GM18526 (cell line): ENCODE measurements around the gene ADISSP.
A peak's percentile ranks its signal among the peaks of the same experiment; 100 is the strongest.

Experiments
- POLR2A ChIP-seq: IDR thresholded peaks from 3 replicates; pipeline ENCODE4 v1.6.1; 2011; ENCODE audit not compliant: insufficient read length; ENCODE audit errors: extremely low read depth

ADISSP gene

DNA sequence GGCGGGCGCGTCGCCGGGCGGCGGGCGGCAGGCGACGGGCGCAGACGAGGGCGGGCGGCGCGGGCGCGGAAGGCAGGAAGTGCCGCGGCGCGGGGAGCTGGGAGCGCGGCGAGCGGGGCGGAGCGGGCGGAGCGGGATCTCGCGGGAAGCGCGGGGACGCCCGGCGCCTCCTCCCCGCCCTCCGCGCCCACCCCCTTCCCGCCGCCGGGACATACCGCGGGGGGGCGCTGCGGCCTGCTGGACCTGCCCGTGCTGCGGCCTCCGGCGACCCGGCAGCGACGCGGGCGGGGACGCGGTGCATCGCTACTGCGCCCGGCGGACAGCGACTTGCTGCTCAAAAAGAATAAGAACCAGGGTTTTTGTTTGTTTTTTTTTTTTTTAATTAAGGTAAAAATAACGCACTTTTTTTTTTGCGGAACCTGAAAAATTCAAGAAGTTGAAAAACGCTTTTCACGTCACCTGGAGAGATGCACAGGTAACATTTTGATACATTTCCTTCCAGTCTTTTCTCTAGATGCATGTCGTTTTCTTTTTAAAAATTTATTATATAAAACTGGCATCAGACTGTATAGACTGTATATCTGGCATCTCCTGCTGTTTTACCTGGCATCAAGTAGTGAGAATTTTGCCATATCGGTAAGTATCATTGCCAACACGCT, 19.2 kb upstream of the ADISSP start, which contains the start of gene CENPB:
TSS of gene CENPB (minus strand) at position 76 of the 659 bp plus-strand sequence. CDS start 257 bp downstream, outside the sequence.
- peak; percentile 47 for TF ChIP-seq POLR2A

DNA sequence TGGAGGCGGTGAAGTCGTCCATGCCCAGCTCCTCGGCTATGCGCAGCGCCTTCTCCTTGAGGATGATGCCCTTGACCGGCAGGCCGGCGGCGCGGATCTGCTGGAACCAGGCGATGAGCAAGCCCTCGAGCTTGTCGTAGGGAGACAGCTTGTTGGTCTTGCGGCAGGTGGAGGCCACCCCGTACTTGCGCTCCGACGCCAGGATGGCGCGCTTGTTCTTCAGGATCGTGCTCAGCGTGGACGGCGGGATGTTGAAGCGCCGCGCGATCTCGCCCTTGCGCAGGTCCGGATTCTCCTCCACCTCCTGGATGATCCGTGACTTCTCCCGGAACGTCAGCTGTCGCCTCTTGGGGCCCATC, 18.6 kb upstream of the ADISSP start:
- no peak for TF ChIP-seq POLR2A

DNA sequence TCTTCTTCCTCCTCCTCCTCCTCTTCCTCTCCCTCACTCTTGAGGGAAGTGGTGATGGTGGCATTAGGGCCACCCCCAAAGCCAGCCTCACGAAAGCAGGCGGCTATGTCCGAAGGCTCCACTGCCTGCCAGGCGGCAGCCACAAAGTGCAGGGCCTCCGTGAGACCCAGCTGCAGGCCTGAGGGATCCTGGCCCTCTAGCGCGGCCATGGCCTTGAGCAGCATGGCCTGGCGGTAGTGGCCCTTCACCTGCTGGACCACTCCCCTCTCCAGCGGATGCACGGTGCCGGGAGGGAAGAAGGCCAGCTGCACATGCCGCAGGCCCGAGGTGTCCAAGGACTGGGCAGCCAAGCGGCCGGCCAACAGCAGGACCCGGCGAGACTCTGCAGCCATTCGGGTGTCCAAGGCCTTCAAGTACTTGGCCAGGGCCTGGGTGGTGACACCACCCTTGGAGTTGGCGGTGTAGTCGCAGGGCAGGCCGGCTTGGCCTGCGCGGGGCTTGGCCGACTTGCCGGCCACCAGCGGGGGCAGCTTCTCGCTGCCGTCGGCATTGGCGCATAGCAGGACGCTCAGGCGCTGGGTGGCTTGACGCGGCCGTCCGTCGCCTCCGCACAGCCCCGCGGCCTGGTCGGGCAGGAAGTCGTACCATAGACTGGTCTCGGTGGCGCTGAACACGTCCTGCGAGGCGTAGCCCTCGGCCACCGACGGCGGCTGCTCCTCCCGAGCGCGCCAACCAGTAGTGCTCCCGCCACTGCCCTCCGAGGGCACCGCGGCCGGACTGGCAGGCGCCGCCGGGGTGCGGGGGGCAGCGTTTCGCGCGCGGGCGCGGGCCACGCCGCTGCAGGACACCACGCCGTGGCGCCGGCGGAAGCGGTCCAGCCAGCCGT, 17.9 kb upstream of the ADISSP start:
- TF ChIP-seq POLR2A: no peak

DNA sequence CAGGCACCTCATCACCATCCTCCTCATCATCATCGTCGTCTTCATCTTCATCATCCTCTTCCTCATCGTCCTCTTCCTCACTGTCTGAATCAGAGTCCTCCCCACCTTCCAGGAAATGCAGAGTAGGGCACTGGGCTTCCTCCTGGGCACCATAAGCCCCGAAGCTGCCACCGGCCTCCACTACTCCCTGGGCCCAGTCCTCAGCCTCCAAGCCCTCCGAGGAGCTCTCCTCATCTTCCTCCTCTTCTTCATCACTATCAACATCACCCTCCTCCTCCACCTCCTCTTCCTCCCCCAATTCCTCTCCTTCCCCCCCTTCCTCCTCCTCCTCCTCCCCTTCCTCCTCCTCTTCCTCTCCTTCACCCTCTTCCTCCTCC, 17.3 kb upstream of the ADISSP start:
- no peak for TF ChIP-seq POLR2A

DNA sequence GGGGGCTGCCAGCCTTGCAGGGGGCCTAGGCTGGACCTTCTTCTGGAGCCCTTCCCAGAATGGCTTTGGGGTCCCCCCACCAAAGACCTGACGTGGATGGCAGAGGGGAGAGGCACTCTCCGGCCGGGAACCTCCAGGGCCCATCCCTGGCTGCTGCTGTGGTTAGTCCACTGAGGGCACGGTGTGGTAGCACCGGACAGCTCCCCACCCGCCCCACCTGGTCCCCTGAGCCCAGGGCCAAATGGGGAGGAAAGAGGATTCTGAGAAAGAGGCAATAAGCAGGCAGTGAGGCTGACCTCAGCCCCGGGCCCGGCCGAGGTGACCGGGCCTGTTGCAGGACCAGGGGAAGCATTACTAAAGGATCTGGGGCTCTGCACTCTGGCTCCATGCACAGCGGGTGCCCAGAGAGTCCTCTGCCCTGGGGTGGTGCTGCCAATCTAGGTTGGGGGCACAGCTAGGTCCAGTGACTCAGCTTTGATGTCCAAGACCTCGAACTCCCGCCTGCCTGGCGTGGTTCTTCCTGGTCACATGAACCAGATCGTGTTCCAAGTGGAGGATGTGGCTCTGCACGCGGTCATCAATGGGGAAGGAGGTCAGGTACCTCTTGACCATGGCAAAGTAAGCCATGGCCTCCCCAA, 16.8 kb upstream of the ADISSP start:
- no peak for TF ChIP-seq POLR2A

DNA sequence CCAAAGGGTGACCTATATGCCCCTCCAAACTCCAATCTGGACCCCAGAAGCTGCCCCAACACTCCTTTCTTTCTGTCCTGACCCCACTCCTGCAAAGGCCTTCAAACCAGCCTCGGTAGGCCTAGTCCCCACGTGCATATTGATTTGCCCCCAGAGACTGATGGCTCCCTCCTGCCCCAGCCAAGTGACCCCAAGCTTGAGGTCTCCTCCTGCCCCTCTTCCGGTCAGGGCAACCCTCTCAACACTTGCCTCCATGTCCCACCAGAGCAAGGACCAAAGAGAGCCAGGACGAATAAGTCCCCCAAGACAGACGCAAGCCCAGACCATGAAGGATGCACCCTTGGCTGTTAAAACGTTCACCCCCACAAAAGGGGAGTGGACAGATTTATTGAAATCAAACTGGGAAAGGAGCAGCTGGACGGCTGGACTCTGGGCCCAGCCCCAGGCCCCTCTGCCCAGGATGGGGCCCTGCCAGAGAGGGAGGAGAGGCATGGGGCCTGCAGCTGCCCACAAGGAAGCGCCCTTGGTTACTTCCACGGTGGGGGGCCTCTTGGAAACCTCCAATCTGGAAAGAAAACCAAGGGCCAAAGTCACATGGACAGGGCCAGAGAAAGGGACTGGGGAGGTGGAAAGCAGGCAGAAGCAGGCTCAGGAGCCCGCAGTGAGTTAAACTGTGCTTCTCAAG, 16.1 kb upstream of the ADISSP start:
- TF ChIP-seq POLR2A: no peak

DNA sequence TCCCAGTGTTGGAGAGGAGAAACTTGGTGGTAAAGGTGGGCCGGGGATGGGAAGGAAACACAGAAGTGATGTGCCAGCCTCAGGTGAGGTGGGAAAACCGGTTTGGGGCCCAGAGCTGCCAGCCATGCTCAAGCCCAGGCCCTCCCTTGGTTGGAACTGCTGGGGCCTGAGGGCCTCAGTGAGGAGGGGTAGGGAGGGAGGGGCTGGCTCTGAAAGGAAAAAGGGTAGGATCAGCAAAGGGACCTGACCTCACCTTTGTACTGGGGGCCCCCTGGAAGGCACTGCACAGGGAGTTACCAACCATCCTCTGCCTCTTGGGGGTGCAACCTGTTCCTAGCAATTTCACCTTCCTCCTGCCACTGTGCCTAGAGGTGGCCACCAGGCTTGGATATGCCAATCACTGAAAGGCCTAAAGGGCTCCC, 15.5 kb upstream of the ADISSP start:
- TF ChIP-seq POLR2A: no peak

DNA sequence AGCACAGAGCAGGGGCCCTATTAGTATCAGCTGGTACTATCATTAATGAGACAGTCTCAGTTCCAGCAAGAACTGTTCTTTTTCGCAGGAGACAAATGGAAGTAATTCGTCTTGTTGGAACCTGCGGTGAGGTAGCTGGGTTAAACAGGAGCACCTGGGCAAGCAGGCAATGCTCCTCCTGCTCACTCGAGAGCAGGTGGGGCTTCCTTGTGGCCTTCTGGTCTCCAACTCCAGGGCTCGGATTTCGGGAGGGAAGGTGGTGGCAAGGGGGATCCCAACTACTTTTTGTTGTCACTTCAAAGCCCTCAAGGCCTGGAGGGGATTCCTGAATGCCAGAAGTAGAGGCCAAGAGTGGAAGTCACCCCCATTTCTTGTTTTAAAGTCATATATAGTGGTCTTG, 15.0 kb upstream of the ADISSP start:
- no peak for TF ChIP-seq POLR2A

DNA sequence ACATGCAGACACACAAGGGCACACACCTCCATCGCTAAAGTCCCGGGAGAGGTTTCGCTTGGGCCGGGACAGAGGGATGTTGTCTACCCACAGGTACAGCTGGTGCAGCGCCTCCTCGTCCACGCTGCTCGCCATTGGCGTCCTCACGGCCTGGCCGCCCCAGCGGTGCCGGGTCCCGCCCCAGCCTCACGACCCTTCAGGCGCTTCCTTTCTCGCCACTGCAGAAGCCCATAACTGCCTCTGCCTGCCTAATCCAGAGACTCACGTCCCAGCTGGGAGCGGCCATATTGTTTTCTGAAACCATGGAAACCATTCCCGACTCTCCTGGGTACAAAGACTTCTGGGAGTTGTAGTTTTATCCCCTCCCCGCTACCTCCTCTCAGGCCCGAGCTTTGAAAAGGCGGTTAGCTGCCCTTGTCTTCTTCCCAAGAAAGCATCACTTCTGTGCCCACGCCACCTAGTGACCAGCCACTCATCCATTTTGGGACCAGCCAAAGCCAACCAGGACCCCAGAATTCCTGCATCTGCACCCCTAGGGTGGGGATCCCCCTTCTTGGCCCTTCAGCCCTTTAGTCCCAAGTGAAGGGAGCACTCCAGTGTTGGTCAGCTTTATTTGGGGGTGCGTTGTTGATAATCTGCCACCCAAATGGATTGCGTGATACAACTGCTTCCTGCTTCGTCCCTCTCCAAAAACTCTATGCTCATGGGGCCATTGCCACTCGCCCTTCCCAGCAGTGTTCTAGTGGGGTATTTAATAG, 13.8 kb upstream of the ADISSP start, which contains the start of gene SPEF1:
TSS of gene SPEF1 (minus strand) at position 296 of the 758 bp plus-strand sequence. CDS start at position 135, 161 bp downstream.
- TF ChIP-seq POLR2A: no peak

DNA sequence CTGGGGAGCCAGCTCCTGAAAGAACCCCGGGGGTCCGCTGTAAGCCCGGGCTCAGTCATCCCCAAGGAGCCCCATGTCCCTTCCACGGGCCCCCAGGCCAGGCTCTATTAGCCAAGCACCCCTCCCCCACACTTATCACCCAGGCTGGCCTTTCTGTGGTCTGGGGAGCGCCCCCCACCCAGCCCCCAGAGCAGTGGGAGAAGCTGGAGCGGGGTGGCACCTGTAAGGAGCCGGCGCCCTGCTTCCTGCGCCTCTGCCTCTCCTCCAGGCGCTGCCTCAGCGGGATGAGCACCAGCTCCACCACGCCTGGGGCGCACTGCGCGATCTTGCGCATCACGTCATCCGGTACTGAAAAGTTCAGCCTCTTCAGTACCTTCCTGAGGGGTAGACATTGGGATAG, 11.4 kb upstream of the ADISSP start:
- no peak for TF ChIP-seq POLR2A

DNA sequence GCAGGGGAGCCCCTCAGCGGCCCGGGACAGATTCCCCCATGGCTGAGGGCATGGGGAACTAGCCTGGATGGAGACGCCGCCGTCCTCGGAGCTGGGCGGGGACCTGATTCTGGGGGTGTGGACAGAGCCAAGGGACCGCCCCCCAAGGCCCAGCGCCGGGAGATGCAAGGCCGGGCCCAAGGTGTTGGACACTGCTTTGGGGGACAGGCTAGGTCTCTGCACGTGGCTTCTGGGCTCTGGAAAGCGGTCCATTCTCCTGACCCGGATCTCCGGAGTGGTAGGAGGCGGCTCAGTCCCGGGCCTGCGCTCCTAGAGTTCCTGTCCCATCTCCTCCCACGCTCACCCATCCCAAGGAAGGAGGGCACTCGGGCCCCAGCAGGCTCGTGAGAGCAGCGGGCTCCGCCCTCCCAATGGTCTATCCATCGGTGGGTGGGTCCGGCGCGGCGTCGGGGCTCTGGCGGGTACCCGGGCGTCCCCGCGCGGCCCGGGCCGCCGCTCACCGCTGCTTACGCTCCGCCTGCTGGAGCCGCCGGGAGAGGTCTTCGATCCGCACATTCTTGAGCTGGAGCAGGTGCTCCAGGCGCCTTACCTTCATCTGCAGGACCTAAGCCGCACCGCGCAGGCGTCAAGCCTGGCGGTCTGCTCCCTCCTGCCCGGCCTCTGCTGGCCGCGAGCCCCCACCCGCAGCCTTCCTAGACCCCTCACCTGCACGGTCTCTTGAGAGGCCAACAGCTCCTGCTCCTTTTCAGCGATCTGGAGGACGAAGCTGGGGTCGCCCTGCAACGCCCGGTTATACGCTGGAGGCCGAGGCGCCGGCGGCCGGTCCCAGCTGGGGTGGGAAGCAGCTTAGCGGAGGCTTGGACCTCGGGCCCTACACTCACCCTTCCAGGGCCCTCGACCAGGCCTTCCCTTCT, 10.4 kb upstream of the ADISSP start:
- TF ChIP-seq POLR2A: no peak

DNA sequence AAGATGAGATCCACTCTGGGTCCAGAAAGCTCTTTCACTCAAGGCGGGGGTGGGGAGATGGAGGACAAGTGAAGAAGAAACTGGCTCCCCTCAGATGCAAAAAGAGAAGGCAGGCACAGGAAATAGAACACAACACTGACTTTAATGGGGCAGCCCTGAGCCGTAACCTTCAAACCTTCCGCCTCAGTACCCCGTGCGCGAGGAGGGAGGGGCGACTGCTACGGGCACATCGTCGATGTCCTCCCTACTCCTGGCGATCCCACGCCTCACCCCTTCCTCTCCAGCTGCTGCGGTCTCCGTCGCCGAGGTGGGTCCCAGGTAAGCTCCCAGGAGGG, 9.8 kb upstream of the ADISSP start:
- no peak for TF ChIP-seq POLR2A

DNA sequence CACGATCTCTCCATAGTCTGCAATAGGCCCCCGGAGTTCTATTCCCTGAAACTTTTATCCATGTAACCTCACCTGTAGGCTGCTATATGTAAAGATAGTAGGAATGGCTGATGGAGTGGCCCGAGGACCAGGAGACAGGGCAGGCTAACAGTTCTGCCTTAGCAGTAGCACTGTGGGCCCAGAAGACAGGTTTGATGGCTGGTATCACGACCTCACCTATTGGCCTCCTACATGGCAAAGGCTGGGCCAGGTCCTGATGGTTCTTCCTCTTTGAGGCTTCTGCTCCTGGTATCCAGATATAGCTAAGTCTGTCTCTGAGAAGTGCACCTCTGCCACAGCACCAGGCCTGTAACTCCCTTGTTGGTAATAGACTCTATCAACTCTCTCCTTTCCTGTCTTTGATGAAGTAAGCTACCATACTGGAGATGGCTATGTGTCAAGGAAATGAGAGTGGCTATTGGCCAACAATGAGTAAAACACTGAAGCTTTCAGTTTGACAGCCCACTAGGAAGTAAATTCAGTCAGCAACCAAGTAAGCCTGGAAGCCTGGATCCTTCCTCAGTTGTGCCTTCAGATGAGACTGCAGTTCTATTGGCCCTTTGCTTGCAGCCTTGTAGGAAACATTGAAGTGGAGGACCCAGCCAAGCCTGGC, 8.0 kb upstream of the ADISSP start:
- TF ChIP-seq POLR2A: no peak
